ENCODE data around the gene RHOT2. TPM values are rescaled to one million over a fixed set of nuclear protein-coding genes. Genes with fewer than 3 reads are reported as not detected.

The RHOT2 gene
- total and polyA plus RNA-seq, 9 of the 15 experiments (the other 6 are each of a cell fraction or from before 2014, with no cell fraction given): 5.0 to 373 (median 112) TPM

DNA sequence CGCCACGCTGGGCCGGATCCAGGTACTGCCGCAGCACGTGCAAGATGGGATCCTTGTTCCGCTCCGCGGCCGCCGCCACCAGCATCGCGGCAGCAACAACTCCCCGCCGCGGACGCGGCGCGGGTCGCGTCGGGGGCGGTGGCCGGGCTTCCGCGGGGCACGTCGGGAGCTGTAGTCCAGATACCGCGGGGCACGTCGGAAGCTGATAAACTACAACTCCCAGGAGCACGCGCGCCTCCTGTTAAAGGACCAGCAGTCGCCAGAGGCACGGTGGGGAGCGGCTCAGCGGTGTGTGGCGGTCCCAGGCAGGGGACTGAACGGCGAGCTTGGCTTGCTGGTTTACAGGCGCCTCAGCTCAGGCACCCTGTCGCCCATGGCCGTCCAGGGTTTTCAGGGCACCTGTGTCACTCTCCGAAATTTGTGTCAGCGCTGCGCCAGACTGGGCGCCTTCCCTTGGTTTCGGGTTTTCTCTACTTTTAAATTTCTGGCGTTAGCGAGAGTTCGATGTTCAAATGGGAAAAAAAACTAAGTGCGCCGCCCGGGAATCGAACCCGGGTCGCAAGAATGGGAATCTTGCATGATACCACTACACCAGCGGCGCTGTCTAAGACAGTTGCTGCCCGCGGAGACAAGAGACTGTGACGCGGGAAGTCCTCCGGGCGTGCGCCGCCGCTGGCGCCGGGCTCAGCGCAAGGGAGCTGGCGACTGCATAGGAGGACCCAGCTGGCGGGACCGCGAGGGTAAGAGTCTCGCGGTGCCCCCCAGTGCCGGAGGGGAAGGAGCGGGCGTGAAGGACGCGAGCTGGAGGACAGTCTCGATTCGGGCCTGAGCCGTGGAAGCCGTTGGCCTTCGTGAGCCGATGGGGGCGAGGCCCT, 31.5 kb upstream of the RHOT2 start, which contains the start of gene METTL26 (continued):
- TF ChIP-seq, protein P1, sequence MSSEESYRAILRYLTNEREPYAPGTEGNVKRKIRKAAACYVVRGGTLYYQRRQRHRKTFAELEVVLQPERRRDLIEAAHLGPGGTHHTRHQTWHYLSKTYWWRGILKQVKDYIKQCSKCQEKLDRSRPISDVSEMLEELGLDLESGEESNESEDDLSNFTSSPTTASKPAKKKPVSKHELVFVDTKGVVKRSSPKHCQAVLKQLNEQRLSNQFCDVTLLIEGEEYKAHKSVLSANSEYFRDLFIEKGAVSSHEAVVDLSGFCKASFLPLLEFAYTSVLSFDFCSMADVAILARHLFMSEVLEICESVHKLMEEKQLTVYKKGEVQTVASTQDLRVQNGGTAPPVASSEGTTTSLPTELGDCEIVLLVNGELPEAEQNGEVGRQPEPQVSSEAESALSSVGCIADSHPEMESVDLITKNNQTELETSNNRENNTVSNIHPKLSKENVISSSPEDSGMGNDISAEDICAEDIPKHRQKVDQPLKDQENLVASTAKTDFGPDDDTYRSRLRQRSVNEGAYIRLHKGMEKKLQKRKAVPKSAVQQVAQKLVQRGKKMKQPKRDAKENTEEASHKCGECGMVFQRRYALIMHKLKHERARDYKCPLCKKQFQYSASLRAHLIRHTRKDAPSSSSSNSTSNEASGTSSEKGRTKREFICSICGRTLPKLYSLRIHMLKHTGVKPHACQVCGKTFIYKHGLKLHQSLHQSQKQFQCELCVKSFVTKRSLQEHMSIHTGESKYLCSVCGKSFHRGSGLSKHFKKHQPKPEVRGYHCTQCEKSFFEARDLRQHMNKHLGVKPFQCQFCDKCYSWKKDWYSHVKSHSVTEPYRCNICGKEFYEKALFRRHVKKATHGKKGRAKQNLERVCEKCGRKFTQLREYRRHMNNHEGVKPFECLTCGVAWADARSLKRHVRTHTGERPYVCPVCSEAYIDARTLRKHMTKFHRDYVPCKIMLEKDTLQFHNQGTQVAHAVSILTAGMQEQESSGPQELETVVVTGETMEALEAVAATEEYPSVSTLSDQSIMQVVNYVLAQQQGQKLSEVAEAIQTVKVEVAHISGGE (CRISPR knock-in tag; IDR thresholded peaks at IDR 0.05): peak in 2 of 3 experiments; percentile 31 to 86; a peak in 3 of 6 replicates
- TF ChIP-seq MEF2D (tag; conservative IDR thresholded peaks at IDR 0.05; ENCODE audit: low read depth): no peak
- TF ChIP-seq, protein P2, sequence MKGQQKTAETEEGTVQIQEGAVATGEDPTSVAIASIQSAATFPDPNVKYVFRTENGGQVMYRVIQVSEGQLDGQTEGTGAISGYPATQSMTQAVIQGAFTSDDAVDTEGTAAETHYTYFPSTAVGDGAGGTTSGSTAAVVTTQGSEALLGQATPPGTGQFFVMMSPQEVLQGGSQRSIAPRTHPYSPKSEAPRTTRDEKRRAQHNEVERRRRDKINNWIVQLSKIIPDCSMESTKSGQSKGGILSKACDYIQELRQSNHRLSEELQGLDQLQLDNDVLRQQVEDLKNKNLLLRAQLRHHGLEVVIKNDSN (CRISPR knock-in tag; IDR thresholded peaks at IDR 0.05): peak; percentile 62; the same call in 1 of the 2 replicates
- TF ChIP-seq U2AF1 (optimal IDR thresholded peaks at IDR 0.05; ENCODE audit: low read depth, low read length): peak; percentile 73
- TF ChIP-seq RNF2 (IDR thresholded peaks at IDR 0.05): peak; percentile 64
- peak; percentile 75; the same call in 1 of the 2 replicates for TF ChIP-seq LCOR (CRISPR knock-in tag; IDR thresholded peaks at IDR 0.05)
- TF ChIP-seq PKNOX1 (IDR thresholded peaks at IDR 0.05): peak; percentile 40; the same call in 1 of the 2 replicates
- TF ChIP-seq FOXK2 (conservative IDR thresholded peaks at IDR 0.05 in 1 of 2, IDR thresholded peaks at IDR 0.05 in 1 of 2; ENCODE audit: low read depth in 2 of 2): peak; percentile 44 to 51; a peak in 1 of 4 replicates
- TF ChIP-seq ELF2 (CRISPR knock-in tag; IDR thresholded peaks at IDR 0.05): no peak
- no peak for TF ChIP-seq SMARCB1 (IDR thresholded peaks at IDR 0.05; ENCODE audit: insufficient read length, low read depth)
- no peak for TF ChIP-seq TEAD2 (tag; IDR thresholded peaks at IDR 0.05)
- TF ChIP-seq, protein P3, sequence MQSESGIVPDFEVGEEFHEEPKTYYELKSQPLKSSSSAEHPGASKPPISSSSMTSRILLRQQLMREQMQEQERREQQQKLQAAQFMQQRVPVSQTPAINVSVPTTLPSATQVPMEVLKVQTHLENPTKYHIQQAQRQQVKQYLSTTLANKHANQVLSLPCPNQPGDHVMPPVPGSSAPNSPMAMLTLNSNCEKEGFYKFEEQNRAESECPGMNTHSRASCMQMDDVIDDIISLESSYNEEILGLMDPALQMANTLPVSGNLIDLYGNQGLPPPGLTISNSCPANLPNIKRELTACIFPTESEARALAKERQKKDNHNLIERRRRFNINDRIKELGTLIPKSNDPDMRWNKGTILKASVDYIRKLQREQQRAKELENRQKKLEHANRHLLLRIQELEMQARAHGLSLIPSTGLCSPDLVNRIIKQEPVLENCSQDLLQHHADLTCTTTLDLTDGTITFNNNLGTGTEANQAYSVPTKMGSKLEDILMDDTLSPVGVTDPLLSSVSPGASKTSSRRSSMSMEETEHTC (IDR thresholded peaks at IDR 0.05): peak; percentile 66; the same call in 1 of the 2 replicates
- TF ChIP-seq CREM (IDR thresholded peaks at IDR 0.05; ENCODE audit: low read depth): peak; percentile 90
- TF ChIP-seq CSDE1 (IDR thresholded peaks at IDR 0.05): peak in 1 of 2 experiments; percentile 80; a peak in 1 of 4 replicates
- peak; percentile 88; the same call in 1 of the 2 replicates for TF ChIP-seq ZNF197 (CRISPR knock-in tag; IDR thresholded peaks at IDR 0.05; ENCODE audit: low read depth)
- TF ChIP-seq SPI1 (IDR thresholded peaks at IDR 0.05; ENCODE audit: borderline replicate concordance, low read depth, low read length): 0 out of 2 replicates have a peak, but pooled peaks have one; percentile 26
- no peak for TF ChIP-seq BRCA1 (IDR thresholded peaks at IDR 0.05)
- TF ChIP-seq BRCA1 (CRISPR knock-in tag; IDR thresholded peaks at IDR 0.05): no peak

Measured in K562 (cell line).